GM19372 (cell line): ENCODE results near the gene PFKFB1.
A peak's percentile ranks its signal among the peaks of the same experiment; 100 is the strongest.

Source experiments
- ATAC-seq: cut with Tn5 transposase; IDR thresholded peaks from one replicate; pipeline ENCODE4 v1.9.1; 2021; ENCODE audit warnings: mild to moderate bottlenecking, low read depth, moderate library complexity; ENCODE audit not compliant: unreplicated experiment

Gene PFKFB1

DNA sequence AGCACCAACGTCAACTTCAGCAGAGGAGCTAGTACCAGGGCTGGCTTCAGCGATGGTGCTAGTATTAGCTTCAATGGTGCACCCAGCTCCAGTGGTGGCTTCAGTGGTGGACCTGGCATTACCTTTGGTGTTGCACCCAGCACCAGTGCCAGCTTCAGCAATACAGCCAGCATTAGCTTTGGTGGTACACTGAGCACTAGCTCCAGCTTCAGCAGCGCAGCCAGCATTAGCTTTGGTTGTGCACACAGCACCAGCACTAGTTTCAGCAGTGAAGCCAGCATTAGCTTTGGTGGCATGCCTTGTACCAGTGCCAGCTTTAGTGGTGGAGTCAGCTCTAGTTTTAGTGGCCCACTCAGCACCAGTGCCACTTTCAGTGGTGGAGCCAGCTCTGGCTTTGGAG, 65.1 kb downstream of the PFKFB1 start:
- no peak for ATAC-seq

DNA sequence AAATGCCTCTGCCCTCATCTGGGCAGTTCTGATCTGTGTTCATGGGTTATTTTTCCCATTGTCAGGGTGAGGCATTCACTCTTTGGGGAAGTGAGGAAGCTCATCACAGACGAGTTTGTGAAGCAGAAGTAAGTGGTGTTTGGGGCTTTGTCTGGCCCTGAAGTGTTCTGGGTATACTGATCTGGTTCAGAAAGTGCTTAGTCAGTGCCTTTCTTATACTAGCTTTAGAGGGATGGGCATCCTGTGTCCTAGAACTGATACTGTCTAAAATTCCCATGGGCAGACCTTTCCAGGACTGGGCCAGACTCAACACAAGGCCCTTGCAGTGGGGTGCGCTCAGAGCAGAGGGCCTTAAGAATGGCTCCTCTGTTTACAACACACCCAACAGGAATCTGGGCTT, 67.0 kb downstream of the PFKFB1 start:
- no peak for ATAC-seq

DNA sequence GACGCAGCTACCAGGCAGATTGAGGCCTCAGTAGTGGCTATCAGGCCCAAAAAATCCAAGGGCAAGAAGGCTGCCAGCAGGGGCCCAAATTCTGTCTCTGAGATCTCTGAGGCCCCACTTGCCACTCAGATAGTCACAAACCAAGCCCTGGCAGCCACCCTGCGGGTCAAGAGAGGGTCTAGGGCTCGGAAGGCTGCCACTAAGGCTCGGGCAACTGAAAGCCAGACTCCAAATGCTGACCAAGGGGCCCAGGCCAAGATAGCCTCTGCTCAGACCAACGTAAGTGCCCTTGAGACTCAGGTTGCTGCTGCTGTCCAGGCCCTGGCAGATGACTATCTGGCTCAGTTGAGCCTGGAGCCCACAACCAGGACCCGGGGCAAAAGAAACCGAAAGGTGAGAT, 70.6 kb downstream of the PFKFB1 start:
- no peak for ATAC-seq

DNA sequence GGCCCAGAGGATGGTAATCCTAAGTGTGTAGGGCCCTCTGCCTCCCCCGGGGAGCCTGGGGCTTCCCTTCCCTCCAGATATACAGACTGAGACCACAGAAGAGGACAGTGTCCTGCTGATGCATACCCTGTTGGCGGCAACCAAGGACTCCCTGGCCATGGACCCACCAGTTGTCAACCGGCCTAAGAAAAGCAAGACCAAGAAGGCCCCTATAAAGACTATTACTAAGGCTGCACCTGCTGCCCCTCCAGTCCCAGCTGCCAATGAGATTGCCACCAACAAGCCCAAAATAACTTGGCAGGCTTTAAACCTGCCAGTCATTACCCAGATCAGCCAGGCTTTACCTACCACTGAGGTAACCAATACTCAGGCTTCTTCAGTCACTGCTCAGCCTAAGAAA, 71.4 kb downstream of the PFKFB1 start:
- ATAC-seq: no peak

DNA sequence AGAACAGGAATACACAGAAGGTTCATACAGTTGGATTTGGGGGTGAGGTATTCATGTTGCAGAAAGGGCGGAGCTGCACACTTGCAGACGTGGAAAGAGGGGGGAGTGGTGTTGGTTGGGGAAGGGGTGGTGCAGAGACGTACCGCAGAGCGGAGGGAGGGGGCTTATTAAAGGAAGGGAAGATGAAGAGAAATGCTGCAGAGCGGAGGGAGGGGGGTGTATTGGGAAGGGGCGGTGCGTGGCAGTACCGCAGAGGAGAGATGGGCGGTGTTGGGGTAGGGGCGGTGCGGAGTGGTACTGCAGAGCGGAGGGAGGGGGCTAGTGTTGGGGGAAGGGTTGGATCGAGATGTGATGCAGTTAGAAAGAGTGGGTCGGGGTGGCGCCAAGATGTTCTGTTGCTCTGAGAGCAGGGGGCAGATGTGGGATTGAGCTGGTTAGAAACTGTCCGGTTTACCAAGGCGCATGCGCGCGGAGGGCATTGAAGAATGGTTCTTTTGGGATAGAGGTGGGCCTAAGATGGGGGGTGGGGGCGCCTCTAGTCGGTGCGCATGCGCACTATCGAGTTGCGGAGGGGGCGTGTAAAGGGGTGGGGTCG, 72.5 kb downstream of the PFKFB1 start:
- ATAC-seq: peak; percentile 63

DNA sequence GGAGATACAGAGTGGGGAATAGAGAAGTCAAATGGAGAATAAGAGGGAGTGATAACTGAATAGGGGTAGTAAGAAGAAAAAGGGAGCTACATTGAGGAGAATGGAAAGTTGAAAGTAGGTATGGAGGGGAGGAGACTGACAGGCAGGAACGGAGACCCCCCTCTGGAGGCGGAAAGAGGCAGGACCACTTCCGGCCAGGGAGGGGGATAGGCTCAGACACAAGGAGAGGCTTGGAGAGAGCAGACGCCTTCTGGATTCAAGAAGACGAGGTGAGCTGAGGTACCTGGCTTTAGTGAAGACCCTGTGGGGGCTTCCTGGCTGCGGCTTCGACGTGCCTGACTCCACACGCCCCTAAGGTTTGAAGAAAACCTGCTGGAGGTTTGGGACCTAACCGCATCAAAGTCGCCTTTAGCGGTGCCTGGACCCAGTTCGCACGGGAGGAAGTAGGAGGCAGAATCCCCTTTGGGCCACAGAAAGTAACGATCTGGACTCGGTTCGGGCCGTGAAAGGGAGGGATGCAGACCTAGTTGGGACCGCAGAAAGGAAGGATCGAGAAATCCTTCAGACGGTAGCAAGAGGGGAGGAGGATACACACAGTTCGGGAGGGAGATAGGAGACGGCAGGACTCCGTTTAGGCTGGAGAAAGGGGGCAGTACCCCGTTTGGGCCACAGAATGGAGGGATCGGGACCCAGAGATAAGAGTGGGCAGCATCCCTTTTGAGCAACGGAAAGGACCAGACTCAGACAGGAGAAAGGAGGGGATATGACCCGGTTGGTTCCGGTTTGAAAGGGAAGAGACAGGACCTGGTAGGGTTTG, 73.2 kb downstream of the PFKFB1 start, which contains the start of gene TRO:
Gene TRO, plus strand, starts transcription at position 215 of the 817 bp plus-strand sequence. CDS start 1,423 bp downstream, outside the sequence.
- ATAC-seq: peak; percentile 9

DNA sequence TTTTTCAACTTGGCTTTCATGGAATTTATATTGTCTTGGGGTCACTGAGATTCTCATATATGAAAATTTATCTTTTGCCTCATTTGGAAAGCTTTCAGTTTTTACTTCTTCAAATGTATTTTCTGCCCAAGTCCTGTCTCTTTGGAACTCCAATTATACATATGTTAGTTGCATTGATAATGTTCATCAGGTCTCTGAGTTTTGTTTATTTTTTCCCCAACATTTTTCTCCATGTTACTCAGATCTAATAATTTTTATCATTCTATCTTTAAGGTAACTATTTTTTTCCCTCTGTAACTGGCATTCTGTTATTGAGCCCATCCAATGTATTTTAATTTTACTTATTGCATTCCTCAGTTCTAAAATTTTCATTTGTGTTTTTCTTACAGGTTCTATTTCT, 84.0 kb downstream of the PFKFB1 start:
- no peak for ATAC-seq

DNA sequence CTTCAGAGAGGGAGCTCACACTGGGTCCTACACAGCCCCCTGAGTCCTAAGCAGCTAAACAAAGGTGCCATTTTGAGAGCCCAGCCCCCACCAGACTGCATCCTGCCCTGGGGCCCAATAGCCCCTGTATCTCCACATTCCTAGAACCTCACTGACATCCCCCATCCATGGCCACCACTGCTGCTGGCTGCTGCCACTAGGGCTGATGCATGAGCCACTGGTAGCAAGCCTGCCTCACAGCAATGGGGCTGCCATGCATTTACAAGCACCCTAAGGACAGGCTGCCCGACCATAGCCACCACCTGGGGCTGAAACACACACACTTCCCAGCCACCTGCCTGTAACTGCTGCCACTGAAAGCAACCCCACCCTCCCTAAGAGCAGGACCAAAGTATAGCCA, 99.8 kb downstream of the PFKFB1 start:
- no peak for ATAC-seq

DNA sequence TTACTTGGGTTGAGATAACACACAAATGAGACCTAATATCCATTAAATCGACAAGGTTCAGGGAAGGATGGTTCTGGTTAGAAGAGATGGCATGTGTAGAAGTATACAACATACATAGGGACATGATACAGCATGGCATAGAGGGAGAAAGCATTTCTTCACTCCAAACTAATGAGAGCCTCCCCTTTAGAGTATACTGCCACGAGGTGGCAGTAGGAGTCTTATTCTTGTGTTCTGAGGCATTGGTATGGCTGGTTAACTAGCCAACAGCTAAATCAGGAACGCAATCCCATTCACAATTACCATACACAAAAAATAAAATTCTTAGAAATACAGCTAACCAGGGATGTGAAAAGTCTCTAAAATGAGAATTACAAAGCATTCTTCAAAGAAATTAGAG, 102.4 kb downstream of the PFKFB1 start:
- no peak for ATAC-seq

DNA sequence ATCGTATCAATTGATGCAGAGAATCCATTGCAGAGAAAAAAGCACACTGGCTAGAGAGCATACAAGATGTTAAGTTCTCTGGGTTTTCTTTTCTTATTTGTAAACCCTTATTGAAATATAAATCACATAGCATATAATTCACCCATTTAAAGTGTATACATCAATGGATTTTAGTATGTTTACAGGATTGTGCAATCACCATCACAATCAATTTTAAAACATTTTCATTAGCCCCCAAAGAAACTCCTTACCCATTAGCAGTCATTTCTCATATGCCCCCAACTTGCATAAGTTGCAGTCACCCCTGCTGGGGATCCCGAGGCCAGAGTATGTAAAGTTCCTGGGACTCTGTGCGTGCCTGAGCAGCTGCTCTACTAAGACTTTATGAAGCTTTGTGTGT, 108.2 kb downstream of the PFKFB1 start:
- no peak for ATAC-seq
